Gastrocnemius medialis (tissue), 4 donors: ENCODE data around the gene KAZN. TPM values are rescaled to one million over a fixed set of nuclear protein-coding genes. Genes with fewer than 3 reads are reported as not detected.

ENCODE experiments used
- ATAC-seq, 2 donors: fragments of 150-250 bp; one replicate each; pipeline ENCODE4 v1.9.1; 2016
- DNase-seq, 2 donors: peaks; one replicate each; pipeline ENCODE4 v3.0.0-alpha.2; 2019
- H3K27ac ChIP-seq, 4 donors: fragments of 200-600 bp; sonication (generic); 1 replicate in 1 of 4; 2 replicates in 3 of 4; pipeline ENCODE4 v1.5.1; 2016 to 2018; ENCODE audit warnings: mild to moderate bottlenecking in 2 of 4, moderate library complexity in 1 of 4
- H3K27me3 ChIP-seq, 3 donors: fragments of 200-600 bp; sonication (generic) in 2 of 3; 1 replicate in 1 of 3; 2 replicates in 2 of 3; pipeline versions ENCODE4 v1.5.1 to v1.6.0; 2016 to 2019; ENCODE audit warnings: mild to moderate bottlenecking in 1 of 3, moderate library complexity in 1 of 3
- H3K36me3 ChIP-seq, 2 donors: fragments of 200-600 bp; sonication (generic) in 1 of 2; one replicate each; pipeline ENCODE4 v1.5.1; 2017 to 2018
- H3K4me1 ChIP-seq, 2 donors: fragments of 200-600 bp; sonication (generic) in 1 of 2; one replicate each; pipeline ENCODE4 v1.5.1; 2016 to 2017; ENCODE audit warnings: mild to moderate bottlenecking in 2 of 2
- H3K4me3 ChIP-seq, 4 donors: fragments of 200-600 bp; sonication (generic) in 3 of 4; 1 replicate in 1 of 4; 2 replicates in 3 of 4; pipeline ENCODE4 v1.5.1; 2016 to 2019; ENCODE audit warnings: mild to moderate bottlenecking in 2 of 4
- H3K9me3 ChIP-seq, 3 donors: fragments of 200-600 bp; sonication (generic) in 2 of 3; 1 replicate in 1 of 3; 2 replicates in 2 of 3; pipeline ENCODE4 v1.5.1; 2016 to 2019
- CTCF ChIP-seq, 5 experiments: fragments of 450-650 bp in 3 of 5; fragments of 200-600 bp in 2 of 5; sonication (generic) in 2 of 5; IDR thresholded peaks in 4 of 5; conservative IDR thresholded peaks in 1 of 5; 1 replicate in 4 of 5; 2 replicates in 1 of 5; pipeline ENCODE4 v1.5.1; 2016 to 2019; ENCODE audit warnings: antibody characterized with exemption in 5 of 5, mild to moderate bottlenecking in 3 of 5, moderate library complexity in 3 of 5
- POLR2A ChIP-seq, 2 donors: fragments of 450-650 bp; IDR thresholded peaks; one replicate each; pipeline ENCODE4 v1.6.1; 2017; ENCODE audit warnings: antibody characterized with exemption in 2 of 2, mild to moderate bottlenecking in 2 of 2, moderate library complexity in 2 of 2
- in situ Hi-C, 4 donors: fragments of 200-750 bp; cut with MboI; loops; one replicate each; pipeline versions ENCODE4 v1.15.0 to v1.8.0; 2017; ENCODE audit warnings: low sequenced_read_pairs in 4 of 4
- intact Hi-C: fragments of 100-400 bp; cut with DNase I; formaldehyde crosslinking; loops from one replicate; pipeline ENCODE4 v1.15.1; 2023; ENCODE audit warnings: low total_unique reads
- total RNA-seq, 4 donors: library from RNA; depleted of rRNA; stranded (reverse); fragments of >200 nt; gene quantifications; one replicate each; pipeline versions ENCODE4 v1.1.0 to v1.2.3, GENCODE V29; 2016

KAZN gene
- total RNA-seq, 4 donors from 2014 or later: 0.05 to 2.2 (median 1.00) TPM

GRCh38 chr1:15157524-15158399 lies 559.3 kb downstream of the KAZN start:
- intact Hi-C loops (loop anchor here (10.0 kb wide), 1 partner anchor 147 kb away; no protein-coding TSS in a partner anchor), in situ Hi-C loops (loop anchor here in 1 of 4 donors (10.0 kb wide), 1 partner anchor 117 kb away; no protein-coding TSS in a partner anchor)
- Histone ChIP-seq H3K9me3 (no peaks in the 10 kb centered on the region), H3K27ac (no peak overlapping the region), H3K4me1 (peaks cover 0 to 10% of the 10 kb centered on the region in 2 donors), H3K4me3 (no peak overlapping the region), H3K36me3 (no peaks in the 10 kb centered on the region), H3K27me3 (peaks cover 4 to 15% (median 4%) of the 10 kb centered on the region in 3 donors)
- DNase-seq (no peak), ATAC-seq (no peak)
- TF ChIP-seq POLR2A (IDR thresholded peaks at IDR 0.05) (no peak), CTCF (IDR thresholded peaks at IDR 0.05 in 4 of 5, conservative IDR thresholded peaks at IDR 0.05 in 1 of 5) (no peak)

DNA sequence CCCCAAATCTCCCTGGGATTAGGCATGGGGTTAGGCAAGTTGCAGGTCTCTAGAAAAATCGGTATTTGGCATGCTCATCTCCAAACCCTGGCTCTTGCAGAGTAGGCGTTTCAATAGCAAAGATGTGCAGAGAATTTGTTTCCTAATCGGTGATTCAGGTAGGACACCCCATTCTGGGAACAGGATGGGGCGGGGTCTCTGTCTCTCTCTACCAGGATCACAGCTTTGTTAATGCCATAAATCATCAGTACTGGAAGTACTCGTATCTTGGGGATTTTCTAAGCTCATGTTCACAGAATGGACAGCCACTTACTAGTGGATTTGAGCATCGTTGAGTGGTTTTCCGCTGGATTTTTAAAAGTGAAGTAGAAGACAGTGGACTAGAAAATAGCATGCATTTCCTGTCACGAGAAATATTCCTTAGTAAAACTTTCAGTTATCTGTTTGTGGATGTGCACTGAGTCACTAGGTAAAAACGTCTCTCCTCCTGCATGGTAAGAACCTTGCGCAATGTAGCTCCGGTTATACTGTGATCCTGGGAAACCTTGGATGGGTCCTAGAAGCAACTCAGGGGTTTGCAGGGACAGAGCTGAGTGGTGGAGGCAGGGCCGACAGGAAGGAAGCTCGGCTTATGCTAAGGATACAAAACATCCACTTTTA lies 560.2 kb downstream of the KAZN start:
- no peak for TF ChIP-seq CTCF (IDR thresholded peaks at IDR 0.05 in 4 of 5, conservative IDR thresholded peaks at IDR 0.05 in 1 of 5)
- no peak for TF ChIP-seq POLR2A (IDR thresholded peaks at IDR 0.05)
- Histone ChIP-seq H3K27me3 (peaks cover under 1 to 14% (median 4%) of the 10 kb centered on the region in 3 donors), H3K27ac (no peak overlapping the region), H3K9me3 (no peaks in the 10 kb centered on the region), H3K4me1 (peaks cover 0 to 5% of the 10 kb centered on the region in 2 donors), H3K36me3 (no peaks in the 10 kb centered on the region), H3K4me3 (no peak overlapping the region)
- DNase-seq (no peak), ATAC-seq (no peak)
- in situ Hi-C loops (loop anchor here in 1 of 4 donors (10.0 kb wide), 1 partner anchor 116 kb away; no protein-coding TSS in a partner anchor), intact Hi-C loops (loop anchor here (10.0 kb wide), 1 partner anchor 146 kb away; no protein-coding TSS in a partner anchor)

- intact Hi-C loops (loop anchor here (10.0 kb wide), 1 partner anchor 146 kb away; no protein-coding TSS in a partner anchor), in situ Hi-C loops (loop anchor here in 1 of 4 donors (10.0 kb wide), 1 partner anchor 116 kb away; no protein-coding TSS in a partner anchor)
- H3K4me3 ChIP-seq: no peak overlapping the region
- no peaks in the 10 kb centered on the region for H3K9me3 ChIP-seq
- no peak for ATAC-seq
- H3K27me3 ChIP-seq: peaks cover 0 to 10% (median under 1%) of the 10 kb centered on the region in 3 donors
- peaks cover 0 to 5% of the 10 kb centered on the region in 2 donors for H3K4me1 ChIP-seq
- TF ChIP-seq CTCF (IDR thresholded peaks at IDR 0.05 in 4 of 5, conservative IDR thresholded peaks at IDR 0.05 in 1 of 5) (no peak), POLR2A (IDR thresholded peaks at IDR 0.05) (no peak)
- no peak overlapping the region for H3K27ac ChIP-seq
- no peaks in the 10 kb centered on the region for H3K36me3 ChIP-seq
- no peak for DNase-seq
Observed at GRCh38 chr1:15159166-15159555, 560.7 kb downstream of the KAZN start.

GRCh38 chr1:15160626-15161025 lies 562.1 kb downstream of the KAZN start:
- H3K27ac ChIP-seq: no peak overlapping the region
- TF ChIP-seq POLR2A (IDR thresholded peaks at IDR 0.05): no peak
- TF ChIP-seq CTCF (IDR thresholded peaks at IDR 0.05 in 4 of 5, conservative IDR thresholded peaks at IDR 0.05 in 1 of 5): no peak
- DNase-seq (no peak), ATAC-seq (no peak)
- in situ Hi-C loops: no loop called here
- no peaks in the 10 kb centered on the region for H3K4me1 ChIP-seq
- no peaks in the 10 kb centered on the region for H3K9me3 ChIP-seq
- no peaks in the 10 kb centered on the region for H3K36me3 ChIP-seq
- intact Hi-C loops: no loop called here
- H3K27me3 ChIP-seq: no peaks in the 10 kb centered on the region
- no peak overlapping the region for H3K4me3 ChIP-seq
